HG03520 (cell line): ENCODE data around the gene PARM1.
A peak's percentile ranks its signal among the peaks of the same experiment; 100 is the strongest.

Source experiments
- ATAC-seq: cut with Tn5 transposase; IDR thresholded peaks from one replicate; pipeline ENCODE4 v1.9.1; 2021; ENCODE audit warnings: mild to moderate bottlenecking, moderate library complexity; ENCODE audit not compliant: unreplicated experiment

Gene PARM1

DNA sequence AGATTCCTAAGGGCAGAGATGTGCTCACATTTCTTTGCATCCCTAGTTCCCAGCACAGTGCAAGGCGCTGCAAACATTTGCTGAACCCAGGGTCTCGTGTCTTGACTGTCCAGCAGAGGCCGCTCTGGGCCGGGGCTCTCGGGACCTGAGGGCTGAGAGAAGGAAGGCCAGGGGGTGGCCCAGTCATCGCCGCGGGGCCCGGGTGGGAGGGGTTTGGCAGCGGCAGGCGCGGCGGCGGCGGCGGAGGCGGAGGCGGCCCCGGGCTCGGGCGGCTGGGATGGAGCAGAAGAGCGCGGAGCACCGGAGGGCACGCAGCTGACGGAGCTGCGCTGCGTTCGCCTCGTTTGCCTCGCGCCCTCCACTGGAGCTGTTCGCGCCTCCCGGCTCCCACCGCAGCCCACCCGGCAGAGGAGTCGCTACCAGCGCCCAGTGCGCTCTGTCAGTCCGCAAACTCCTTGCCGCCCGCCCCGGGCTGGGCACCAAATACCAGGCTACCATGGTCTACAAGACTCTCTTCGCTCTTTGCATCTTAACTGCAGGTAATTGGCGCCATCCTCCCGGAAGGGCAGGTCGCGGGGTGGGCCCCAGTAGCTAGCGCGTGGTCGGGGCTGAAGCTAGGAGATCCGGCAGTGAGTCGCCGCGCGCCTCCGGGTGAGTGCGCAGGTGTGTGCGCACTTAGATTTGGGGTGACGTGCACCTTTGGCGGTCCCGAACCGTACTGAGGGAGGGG is at the start of gene PARM1:
Gene PARM1, plus strand, starts transcription at position 285 of the 730 bp plus-strand sequence. Its CDS starts 212 bp downstream, at position 497.
- ATAC-seq, result peak; percentile 78

DNA sequence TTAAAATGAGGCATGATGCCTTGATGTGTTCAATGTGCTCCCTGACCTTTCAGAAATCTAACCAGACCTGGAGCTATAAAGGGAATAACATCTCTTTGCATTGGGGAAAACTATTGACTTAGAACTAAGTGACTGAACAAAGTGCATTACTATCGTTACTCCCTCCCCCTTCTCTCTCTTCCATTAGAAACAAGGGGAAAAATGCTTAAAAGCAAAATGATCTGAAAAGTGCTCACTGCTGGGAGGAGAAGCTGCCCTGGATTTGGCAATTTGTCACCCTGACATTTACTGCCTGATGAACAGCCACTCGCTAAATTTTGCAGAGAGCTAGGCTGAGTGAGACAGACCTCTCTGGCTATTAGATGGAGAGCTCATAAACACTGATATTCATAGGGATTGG is 48.6 kb upstream of the PARM1 start:
- ATAC-seq, result no peak

DNA sequence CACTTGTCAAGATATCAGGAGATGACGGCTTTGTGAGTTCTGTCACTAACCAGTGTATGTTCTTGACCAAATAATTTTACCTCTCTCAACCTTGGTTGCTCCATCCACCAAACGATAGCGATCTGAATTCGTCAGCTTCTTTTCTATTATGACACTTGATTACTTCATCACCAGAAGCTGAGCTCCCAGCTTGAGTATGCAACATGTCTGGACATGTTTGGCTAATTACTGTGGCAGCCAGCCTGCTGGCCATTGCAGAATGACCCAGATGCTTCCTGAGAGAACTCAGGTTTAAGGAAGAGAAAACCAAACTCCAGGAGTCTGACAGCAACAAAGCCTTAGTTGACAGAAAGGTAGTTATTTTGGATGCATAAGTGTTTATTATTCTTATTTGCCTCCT is 46.4 kb upstream of the PARM1 start:
- ATAC-seq, result no peak

DNA sequence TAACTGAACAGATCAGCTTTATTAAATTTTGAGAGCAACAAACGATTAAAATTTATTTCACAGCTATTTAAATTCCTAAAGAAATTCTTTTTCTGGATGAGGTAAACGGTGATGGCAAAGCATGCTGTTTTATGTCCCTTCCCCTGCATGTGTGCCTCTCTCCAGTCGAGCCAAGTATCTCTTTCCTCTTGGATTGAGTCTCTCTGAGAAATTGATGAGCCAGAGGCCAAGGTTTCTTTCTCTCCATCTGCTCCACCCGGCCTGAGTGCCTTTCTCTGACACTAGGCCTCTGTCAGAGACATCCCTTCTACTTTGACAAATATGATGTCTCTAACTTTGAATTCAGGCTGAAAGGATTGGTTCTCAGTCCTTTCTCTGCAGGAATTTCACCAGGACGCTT is 42.6 kb upstream of the PARM1 start:
- ATAC-seq, result no peak

GRCh38 chr4:74891037-74891436 is 41.9 kb upstream of the PARM1 start:
- no peak for ATAC-seq

DNA sequence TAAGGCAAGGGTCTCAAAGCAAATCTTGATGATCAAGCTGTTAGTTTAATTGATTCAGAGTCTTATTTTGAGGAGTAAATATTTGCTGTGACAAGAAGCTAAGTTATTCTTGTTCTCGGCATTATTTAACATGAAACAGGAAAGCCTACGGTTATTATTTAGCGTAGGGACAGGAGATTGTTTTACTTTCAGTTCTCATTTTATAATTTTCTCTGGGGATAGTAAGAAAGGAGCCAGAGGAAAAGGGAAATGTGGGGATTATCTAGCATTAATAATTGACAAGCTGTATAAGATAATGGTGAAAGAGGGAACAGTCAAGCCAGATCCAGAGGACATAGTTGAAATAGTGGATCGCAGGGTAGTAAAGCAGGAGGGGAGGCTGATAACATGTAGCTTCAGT is 39.7 kb upstream of the PARM1 start:
- ATAC-seq, result no peak

- no peak for ATAC-seq
Observed at GRCh38 chr4:74896595-74896994, 36.3 kb upstream of the PARM1 start.

DNA sequence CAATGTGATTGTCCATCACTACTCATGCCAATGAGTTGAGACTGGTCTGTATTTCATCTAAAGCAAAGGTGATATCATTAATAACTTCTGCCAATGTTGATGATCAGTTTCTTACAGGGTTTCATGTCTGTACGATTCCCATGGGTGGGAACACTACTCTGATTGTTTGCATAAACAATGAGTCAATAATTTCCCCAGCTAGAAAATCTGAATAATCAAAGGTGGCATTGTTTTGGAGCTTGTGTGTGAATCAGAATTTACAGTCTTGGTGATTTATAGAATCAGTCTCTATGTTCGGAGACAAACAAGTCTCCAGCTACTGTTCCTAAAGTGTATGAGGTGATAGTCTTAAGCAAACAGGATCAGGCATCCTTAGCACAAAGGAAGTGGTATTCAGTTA is 35.5 kb upstream of the PARM1 start:
- no peak for ATAC-seq

DNA sequence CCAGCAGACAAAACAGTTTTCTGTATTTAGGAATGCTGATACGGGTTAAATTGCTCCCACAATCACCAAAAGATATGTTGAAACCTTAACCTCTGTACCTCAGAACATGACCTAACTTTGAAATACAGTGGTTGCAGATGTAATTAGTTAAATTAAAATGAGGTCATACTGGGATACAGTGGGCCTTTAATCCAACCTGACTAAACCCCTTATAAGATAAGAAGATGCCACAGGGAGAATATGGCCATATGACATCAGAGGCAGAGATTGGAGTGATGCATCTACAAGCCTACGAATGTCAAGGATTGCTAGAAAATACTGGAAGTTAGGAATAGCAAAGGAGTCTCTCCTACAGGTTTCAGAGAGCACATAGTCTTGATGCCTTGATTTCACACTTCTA is 32.1 kb upstream of the PARM1 start:
- ATAC-seq, result no peak

- no peak for ATAC-seq
Observed at GRCh38 chr4:74904509-74905065, 28.3 kb upstream of the PARM1 start.

- no peak for ATAC-seq
Observed at GRCh38 chr4:74906771-74907170, 26.1 kb upstream of the PARM1 start.

GRCh38 chr4:74919783-74920182 is 13.1 kb upstream of the PARM1 start:
- ATAC-seq, result peak; percentile 46

DNA sequence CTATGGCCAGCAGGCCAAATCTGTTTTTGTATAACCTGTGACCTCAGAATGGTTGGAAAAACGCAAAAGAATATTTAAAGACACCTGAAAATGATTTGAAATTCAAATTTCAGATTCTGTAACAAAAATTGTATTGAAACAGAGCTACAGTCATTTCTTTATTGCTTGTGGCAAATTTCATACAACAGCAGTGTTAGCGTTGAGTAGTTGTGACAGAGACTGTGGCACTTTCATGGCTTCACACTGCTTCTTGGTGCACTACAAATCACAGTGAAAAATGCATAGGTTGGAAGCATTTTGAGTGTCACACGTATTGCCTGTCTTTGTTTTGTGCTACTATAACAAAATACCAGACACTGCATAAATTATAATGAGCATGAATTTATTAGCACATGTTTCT is 12.2 kb upstream of the PARM1 start:
- no peak for ATAC-seq

- ATAC-seq, result no peak
Observed at GRCh38 chr4:74921490-74921889, 11.4 kb upstream of the PARM1 start.

- ATAC-seq, result no peak
Observed at GRCh38 chr4:74926007-74926406, 6.9 kb upstream of the PARM1 start.

GRCh38 chr4:74930162-74930561 is 2.8 kb upstream of the PARM1 start:
- peak; percentile 39 for ATAC-seq

GRCh38 chr4:74931376-74931775 is 1.5 kb upstream of the PARM1 start:
- no peak for ATAC-seq

DNA sequence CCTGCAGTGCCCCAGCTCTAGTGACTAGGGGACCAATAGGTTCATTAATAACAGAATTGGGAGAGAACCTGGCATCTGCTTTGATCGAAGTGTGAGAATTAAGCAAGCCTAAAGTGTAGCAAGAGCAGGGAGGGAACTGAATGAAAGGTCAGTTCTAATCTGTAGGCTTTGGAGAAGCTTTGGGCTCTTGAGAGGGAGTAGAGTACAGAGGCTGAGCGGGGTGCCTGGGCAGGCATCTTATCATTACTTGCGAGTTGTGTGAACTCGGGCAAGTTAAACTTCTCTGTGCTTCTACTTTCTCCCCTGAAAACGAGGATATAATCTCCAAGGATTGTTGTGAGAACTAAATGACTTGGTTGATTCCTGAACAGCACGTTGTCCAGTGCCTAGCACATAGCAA is 906 bp upstream of the PARM1 start:
- no peak for ATAC-seq

DNA sequence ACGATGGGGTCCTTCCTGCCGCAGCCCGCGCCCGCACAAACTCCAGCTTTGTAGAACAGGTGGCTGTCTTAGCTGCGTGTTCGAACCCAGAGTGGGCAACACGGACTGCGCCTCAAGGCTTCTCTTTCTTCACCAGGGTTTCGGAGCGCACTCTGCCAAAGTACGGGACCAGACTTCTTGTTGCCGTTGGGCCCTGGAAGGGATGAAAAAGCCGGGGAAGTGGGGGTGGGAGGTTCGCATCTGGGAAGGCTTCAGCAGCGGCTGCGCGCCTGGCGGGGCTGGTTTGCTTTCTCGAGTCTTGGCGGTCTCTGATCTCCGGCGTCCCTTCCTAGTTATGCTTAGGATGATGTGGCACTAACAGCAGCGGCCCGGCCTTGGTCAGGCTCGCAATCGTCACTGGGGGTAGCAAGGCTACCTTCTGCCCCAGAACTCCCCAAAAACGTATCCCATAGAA is 673 bp downstream of the PARM1 start:
- ATAC-seq, result no peak

- no peak for ATAC-seq
Observed at GRCh38 chr4:74934016-74934831, 1.3 kb downstream of the PARM1 start.

DNA sequence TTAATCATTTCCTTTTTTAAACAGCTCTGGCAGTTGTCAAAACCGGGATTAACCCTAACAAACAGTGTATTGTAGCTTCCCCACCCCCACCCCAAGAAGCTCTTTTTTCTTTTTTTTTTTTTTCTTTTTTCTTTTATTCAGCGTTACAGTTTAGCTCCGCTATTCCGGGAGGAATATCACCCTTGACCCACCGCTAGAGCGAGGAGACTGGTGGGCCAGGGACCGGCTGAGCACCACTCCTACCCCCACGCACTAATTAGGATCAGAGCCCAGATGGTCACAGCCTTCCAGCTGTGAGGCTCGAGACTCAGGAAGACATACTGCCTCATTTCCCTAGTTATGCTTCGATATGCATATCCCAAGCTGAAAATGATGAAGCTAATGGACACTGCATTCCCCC is 2.0 kb downstream of the PARM1 start:
- ATAC-seq, result no peak

GRCh38 chr4:74941123-74941522 is 8.2 kb downstream of the PARM1 start:
- ATAC-seq, result no peak
